Measurements from ENCODE around the gene CADM4.
A peak's percentile ranks its signal among the peaks of the same experiment; 100 is the strongest.
"Not testable (repeated sequence)": the region's sequence is repeated elsewhere in the genome, so short reads cannot be mapped to it uniquely, and the experiment has no call there.

Gene CADM4

GRCh38 chr19:43605875-43606568 is 33.6 kb downstream of the CADM4 start:
- no peak for DNase-seq

DNA sequence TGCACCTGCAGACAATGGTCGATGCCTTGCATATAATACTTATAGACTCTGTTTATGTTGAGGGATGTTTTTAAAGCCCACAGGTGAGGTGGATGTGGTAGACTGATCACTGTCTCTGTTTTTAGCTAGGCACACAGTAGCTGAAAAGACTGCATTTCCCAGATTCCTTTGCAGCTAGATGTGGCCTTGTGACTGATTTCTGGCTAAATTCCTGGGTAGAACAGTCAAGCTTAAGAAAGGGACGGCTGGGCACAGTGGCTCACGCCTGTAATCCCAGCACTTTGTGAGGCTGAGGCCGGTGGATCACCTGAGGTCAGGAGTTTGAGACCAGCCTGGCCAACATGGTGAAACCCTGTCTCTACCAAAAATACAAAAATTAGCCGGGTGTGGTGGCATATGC is 39.3 kb downstream of the CADM4 start:
- DNase-seq: not testable (repeated sequence)

DNA sequence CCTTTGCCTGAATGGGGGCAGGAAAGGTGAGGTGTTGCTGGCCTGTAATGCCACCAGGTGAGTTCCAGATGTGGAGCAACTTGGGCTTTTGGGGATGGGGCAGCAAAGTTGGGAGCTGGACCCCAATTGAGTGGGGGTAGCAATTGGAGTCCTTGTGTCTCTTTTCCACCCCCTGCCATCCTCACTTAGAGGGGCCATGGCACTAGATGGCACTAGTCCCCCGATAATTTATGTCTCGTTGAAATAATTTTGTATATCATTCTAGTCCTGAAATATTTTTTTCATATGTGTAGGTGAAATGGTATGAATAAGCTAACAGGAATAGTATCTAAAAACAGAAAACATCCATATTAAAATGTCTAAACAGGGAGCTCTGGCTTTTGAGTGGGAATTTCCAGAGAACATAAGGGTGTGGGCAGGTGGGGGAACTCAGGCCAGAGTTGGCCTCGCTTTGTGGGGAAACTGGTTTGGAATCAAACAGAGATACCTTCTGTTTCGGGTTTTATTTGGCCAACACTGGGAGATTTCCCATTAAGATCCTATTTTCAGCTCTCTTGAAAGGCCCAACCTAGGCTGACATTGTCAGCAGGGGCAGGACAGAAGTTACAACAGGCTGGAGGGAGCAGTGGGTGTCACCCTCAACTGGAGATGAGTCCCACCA is 39.9 kb downstream of the CADM4 start:
- DNase-seq: no peak

DNA sequence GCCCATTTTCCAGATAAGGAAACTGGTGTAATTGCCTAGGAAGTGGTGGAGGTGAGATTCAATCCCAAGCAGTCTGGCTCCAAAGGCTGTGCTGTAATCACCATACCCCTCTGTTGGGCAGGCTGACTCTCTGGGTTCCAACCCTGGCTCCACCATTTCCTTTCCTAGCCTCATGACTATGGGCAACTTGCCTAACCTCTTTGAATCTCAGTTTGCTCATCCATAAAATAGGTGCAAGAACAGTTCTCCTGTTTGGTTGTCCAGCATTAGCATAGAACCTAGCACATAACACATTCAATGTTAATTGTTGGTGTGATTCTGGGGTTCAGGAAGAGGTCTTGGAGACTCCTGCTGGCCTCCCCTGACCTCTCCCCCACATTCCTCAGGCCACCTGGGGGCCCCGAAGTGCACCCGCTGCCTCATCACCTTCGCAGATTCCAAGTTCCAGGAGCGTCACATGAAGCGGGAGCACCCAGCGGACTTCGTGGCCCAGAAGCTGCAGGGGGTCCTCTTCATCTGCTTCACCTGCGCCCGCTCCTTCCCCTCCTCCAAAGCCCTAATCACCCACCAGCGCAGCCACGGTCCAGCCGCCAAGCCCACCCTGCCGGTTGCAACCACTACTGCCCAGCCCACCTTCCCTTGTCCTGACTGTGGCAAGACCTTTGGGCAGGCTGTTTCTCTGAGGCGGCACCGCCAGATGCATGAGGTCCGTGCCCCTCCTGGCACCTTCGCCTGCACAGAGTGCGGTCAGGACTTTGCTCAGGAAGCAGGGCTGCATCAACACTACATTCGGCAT is 41.0 kb downstream of the CADM4 start:
- no peak for DNase-seq

DNA sequence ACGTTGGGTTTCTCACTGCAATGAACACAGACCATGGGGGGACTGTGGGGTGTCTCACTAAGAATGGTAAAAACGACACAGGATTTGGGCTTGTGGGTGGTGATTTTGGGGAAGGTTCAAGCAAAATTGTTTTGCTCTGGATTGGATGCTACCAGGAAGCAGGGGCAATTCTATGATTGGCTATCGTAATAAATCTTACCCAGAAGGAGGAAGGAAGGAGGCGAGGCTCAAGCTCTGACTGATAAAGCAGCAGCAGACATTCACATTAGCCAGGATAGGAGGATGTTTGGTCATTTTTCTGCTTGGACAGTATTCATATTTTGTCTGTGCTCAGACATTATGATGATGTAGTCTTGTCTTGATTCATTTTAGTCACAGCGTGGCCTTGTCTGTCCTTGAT is 41.8 kb downstream of the CADM4 start:
- peak; percentile 0 for DNase-seq

DNA sequence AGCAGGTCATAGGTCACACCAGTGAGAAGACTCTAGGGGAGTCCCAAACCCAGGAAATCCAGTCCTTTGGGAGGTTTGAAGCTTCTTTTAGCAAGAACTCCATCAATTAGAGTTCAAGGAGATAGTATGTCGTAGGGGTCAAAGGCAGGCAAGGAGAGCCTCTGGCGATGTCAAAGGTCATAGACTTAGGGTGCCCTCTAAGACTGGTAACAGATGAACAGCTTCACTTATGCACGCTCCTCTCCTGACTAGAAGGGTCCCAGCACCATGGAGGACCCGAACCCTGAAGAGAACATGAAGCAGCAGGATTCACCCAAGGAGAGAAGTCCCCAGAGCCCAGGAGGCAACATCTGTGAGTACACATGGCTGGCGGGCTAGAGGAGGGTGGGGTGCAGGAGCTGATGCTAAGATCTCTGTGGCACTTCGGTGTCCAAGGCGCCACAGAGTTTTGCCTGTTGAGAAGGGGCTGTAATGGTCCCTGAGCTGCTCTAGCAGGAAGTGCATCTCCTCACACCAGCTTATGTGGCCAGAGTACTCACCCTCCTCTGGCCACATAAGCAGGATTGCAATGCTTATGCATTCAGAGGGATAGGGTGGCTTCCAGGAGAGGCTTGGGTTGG is 42.7 kb downstream of the CADM4 start:
- DNase-seq: no peak

DNA sequence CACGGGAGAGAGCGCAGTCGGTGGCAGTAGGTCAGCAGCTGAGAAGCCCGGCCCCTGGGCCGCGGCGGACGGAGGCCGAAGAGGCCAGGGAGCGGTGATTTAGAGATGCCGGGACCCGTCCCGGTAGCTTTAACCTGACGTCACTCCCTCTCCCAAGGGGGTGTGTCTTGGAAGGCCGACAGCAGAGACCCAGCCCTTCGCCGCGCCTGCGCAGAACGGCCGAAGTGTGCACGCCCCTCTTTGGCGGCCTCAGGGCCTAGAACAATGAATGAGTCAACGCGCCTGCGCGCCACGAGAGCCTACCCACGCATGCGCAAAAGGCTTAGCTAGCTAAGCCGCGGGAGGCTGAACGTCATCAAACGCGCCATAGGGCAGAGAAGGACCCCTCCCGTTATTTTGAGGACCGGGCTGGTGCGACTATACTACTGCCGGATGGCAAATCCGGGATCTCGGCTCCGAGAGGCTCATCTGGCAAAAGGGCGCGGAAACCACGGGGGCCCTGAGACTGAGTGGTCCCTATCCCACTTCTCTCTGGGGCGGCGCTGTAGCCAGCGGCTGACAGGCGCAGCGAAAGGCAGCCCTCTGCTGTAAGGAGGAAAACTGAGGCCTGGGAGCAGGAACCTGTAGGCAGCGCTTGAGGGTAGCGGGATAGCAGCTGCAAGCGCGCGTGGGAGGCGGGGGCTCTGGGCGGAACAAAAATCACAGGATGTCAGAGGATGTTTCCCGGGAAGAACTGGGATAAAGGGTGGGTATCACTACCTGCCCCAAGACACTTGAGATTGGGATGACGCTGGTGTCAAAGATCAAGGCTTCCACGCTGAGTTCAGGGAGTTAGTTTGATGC is 43.4 kb downstream of the CADM4 start, which contains the start of the genes IRGQ and ZNF576:
Gene IRGQ (minus strand): TSS at position 136 of the 843 bp plus-strand sequence. CDS start 796 bp downstream, outside the sequence.
Gene ZNF576 (plus strand): TSS at position 597 of the 843 bp plus-strand sequence. CDS start 514 bp downstream, outside the sequence.
- peak; percentile 97 for DNase-seq

DNA sequence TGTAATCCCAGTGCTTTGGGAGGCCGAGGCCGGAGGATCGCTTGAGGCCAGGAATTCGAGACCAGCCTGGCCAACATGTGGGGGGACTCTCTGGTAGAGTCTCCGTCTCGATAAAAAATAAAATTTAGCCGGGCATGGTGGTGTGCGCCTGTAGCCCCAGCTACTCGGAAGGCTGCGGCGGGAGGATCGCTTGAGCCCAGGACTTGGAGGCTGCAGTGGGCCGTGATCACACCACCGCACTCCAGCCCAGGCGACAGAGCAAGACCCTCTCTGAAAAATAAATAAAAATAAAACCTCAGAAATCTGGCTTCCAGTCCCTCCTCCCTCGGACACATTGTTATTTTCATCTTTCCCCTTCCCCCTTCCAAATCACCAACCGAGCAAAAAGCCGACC is 44.0 kb downstream of the CADM4 start:
- no peak for DNase-seq

DNA sequence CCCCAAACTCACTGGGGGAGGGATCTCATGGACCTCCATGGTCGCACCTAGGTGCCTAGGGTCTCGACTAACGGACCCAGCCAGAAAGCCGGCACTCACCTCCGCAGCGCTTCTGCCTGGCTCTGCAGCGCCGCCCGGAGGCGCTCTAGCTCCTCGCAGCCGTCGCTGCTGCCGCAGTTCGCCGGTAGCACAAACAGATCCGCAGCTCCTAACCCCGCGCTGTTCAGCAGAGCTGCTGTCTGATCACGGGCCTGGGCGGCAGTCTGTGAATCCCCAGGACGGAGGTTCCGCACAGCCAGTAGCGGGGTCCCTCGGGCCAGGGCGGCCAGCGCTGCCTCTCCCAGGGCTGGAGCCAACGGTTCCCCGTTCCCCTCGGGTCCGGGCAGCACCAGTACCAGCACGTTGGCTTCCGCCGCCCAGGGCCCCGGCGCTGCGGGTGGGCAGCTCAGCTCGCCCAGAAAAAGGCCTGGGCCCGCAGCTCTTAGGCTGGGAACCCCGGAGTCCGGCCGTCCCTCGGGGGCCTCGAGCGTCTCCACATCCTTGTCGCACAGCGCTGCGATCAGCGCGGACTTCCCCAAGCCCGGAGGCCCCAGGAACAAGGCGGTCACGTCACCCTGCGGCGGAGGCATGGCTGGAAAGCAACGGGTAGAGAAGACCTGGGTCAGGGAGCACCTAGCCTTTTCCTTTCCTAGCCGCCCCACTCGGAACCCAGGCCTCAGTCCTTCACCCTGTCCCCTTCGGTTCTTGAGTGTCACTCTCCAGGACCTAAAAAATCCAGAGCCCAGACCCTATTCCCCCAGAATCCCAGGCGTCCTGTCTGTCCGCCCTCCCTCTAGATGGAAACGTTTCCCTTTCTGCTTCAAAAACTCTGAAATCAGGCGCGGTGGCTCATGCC is 44.7 kb downstream of the CADM4 start:
- peak; percentile 37 for DNase-seq

DNA sequence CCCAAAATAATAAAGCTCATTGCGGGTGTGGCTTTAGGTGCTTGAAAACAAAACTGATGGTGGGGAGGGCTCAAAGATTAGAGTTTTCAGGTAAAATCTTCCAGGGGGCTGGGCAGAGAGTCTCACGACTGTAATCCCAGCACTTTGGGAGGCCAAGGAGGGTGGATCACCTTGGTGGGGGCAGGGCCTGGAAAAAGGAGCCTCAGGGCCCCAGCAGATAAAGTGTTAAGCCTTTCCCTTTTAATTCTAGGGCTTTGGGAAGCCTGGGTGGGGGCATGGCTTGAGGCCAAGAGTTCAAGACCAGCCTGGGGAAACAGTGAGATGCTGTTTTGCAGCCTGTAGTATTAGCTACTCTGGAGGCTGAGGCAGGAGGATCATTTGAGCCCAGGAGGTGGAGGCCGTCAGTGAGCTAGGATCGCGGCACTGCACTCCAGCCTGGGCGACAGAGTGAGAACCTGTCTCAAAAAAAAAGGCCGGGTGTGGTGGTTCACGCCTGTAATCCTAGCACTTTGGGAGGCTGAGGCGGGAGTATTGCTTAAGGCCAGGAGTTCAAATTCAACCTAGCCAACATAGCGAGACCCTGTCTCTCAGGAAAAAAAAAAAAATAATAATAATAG is 45.5 kb downstream of the CADM4 start:
- DNase-seq: no peak

DNA sequence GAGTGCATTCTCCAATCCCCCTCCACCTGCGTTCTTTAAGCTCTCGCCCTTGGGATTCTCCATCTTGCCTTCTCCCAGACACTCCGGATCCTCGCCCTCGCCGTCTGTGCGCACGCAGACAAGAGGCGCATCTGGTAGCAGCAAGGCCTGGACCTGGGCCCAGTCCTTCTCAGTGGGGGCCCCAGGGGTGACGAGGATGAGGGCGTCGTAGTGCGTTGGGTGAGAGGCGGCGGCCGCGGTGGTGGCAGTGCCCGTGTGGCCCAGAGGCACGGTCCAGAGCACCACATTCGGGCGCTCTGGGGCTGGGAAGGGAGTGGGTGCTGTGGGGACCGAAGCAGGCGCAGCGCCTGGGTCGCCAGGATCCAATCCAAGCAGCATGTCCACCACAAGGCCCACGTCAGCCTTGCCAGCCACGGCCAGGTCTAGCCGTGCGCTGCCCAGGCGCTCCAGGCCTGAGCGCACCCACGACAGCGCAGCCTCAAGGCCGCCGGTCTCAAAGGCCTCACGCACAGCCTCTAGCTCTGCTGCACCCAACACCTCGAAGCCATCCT is 46.8 kb downstream of the CADM4 start:
- DNase-seq: no peak

GRCh38 chr19:43591904-43592772 is 47.5 kb downstream of the CADM4 start:
- DNase-seq: no peak

- DNase-seq: no peak
Observed at GRCh38 chr19:43589678-43590077, 50.0 kb downstream of the CADM4 start.

- no peak for DNase-seq
Observed at GRCh38 chr19:43589277-43589676, 50.4 kb downstream of the CADM4 start.

DNA sequence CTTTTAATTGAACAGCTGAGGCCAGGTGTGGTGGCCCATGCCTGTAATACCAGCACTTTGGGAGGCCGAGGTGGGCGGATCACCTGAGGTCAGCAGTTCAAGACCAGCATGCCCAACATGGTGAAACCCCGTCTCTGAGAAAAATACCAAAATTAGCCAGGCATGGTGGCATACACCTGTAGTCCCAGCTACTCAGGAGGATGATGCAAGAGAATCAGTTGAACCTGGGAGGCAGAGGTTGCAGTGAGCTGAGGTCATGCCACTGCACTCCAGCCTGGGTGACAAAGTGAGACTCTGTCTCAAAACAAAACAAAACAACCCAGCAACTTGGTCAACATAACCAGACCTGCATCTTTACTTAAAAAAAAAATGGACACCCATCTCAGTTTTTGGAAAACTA is 52.6 kb downstream of the CADM4 start:
- not testable (repeated sequence) for DNase-seq

DNA sequence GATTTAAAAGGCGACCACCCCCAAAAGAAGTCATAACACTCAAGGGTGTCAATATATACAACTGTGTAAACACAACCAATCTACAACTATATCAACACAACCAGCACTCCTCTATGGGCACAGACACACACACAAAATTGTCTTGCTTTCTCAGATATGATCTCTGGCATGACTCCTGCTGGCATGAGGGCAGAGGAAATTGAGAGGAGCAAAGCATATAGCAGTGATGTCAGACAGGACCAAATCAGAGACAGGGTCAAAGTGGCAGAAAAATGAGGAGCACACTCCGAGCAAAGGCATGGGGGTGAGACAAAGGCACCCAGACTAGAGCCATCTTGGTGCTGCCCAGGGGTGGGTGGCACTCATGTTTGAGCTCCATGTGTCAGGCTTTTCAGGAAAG is 53.3 kb downstream of the CADM4 start:
- no peak for DNase-seq

GRCh38 chr19:43584484-43584883 is 55.2 kb downstream of the CADM4 start:
- DNase-seq: no peak

- DNase-seq: no peak
Observed at GRCh38 chr19:43582495-43582894, 57.2 kb downstream of the CADM4 start.

GRCh38 chr19:43581467-43581866 is 58.2 kb downstream of the CADM4 start:
- no peak for DNase-seq
